ENCODE results near the gene KAZN.

GRCh38 chr1:14795589-14795988 is 197.1 kb downstream of the KAZN start:
- TF ChIP-seq CTCF (IDR thresholded peaks at IDR 0.05; ENCODE audit: poor library complexity) (no peak), EZH2phosphoT487 (IDR thresholded peaks at IDR 0.05; ENCODE audit: low read depth, severe bottlenecking, unreplicated experiment) (no peak), EZH2 (IDR thresholded peaks at IDR 0.05; ENCODE audit: borderline replicate concordance) (no peak)
